AG04449 (cell line): ENCODE data around the gene PIAS1.

Source experiments
- CTCF ChIA-PET: fragments of 350-600 bp; formaldehyde crosslinking; extraction: SDS; loops from one replicate; lab custom pipeline; 2021; ENCODE audit warnings: antibody characterized with exemption; lab: Yijun Ruan, JAX
- POLR2A ChIA-PET: fragments of 400-600, 350-600 bp; formaldehyde crosslinking; extraction: SDS; loops from one replicate; lab custom pipeline; 2020; ENCODE audit warnings: antibody characterized with exemption, inconsistent platforms; lab: Yijun Ruan, JAX
- DNase-seq: peaks from one replicate; pipeline ENCODE4 v3.0.0-alpha.2; 2010; ENCODE audit warnings: low read depth, low spot score
- H3K4me3 ChIP-seq: 2 replicates; pipeline ENCODE4 v1.5.1; 2011; ENCODE audit warnings: low read depth, mild to moderate bottlenecking, control low read depth, low read length
- CTCF ChIP-seq: IDR thresholded peaks from one replicate; pipeline ENCODE4 v1.5.1; 2011; ENCODE audit warnings: mild to moderate bottlenecking, moderate library complexity, low read length, control low read depth, inconsistent platforms; ENCODE audit not compliant: insufficient read depth; ENCODE audit errors: missing control alignments

The PIAS1 gene

GRCh38 chr15:68113273-68113672, 59.2 kb downstream of the PIAS1 start:
- DNase-seq, result no peak
- no peak overlapping the region for H3K4me3 ChIP-seq
- no peak for TF ChIP-seq CTCF
- ChIA-PET POLR2A (no interaction called here), CTCF (interaction anchor here (1.0 to 1.3 kb wide), 5 partner anchors 10 to 250 kb away, joined by 3 to 6 read pairs (median 3); no protein-coding TSS in a partner anchor)

- H3K4me3 ChIP-seq, result peak overlapping the region; percentile 45
- ChIA-PET POLR2A (no interaction called here), CTCF (interaction anchor here (1.0 to 1.3 kb wide), 5 partner anchors 11 to 251 kb away, joined by 3 to 6 read pairs (median 3); no protein-coding TSS in a partner anchor)
- no peak for TF ChIP-seq CTCF
- no peak for DNase-seq
Measured at GRCh38 chr15:68113751-68114150, 59.6 kb downstream of the PIAS1 start.

DNA sequence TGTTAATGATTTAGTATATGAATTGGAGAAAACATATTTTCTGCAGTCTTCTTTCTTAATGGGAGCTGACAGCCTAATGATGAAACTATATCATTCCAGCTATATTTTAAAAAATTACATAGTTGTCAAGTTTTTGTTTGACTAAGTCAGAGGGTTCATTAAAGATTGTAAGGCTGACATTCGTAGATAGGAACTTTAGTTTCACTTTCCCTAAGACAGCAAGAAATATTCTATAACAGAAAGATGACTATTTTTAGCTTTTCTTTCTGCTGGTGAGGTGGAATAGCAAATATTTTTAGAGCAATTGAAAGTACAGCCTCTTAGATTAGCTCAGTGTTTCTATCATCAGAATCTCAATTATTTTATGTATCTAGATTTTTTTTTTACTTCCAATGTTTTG, 60.2 kb downstream of the PIAS1 start:
- POLR2A ChIA-PET, result interaction anchor here (0.7 kb wide), 1 partner anchor 48 kb away, joined by 3 read pairs; no protein-coding TSS in a partner anchor
- DNase-seq, result no peak
- CTCF ChIA-PET, result interaction anchor here (1.1 kb wide), 1 partner anchor 11 kb away, joined by 4 read pairs; no protein-coding TSS in a partner anchor
- peak overlapping the region; percentile 45 for H3K4me3 ChIP-seq
- no peak for TF ChIP-seq CTCF

DNA sequence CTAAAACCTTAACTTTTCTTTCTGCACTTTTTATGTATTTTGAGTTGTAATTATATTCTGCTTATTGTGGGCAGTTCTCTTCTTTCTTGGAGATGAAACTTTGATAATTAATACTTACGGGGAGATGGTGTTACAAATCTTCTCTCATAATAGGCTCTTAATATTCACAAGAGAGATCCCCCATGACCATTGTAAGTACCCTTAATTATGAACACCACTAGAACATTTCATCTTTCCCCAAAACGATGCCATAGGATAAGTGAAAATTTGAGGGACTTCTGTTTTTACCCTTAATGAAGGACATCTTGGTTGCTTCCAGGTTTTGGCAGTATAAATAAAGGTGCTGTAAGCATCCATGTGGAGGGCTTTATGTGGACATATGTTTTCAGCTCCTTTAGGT, 60.7 kb downstream of the PIAS1 start:
- no peak overlapping the region; the same call in 1 of the 2 replicates for H3K4me3 ChIP-seq
- DNase-seq, result no peak
- CTCF ChIA-PET, result interaction anchor here (1.0 to 1.1 kb wide), 2 partner anchors 12 to 252 kb away, joined by 4 read pairs; no protein-coding TSS in a partner anchor
- no peak for TF ChIP-seq CTCF
- POLR2A ChIA-PET, result interaction anchor here (0.7 kb wide), 1 partner anchor 49 kb away, joined by 3 read pairs; no protein-coding TSS in a partner anchor

DNA sequence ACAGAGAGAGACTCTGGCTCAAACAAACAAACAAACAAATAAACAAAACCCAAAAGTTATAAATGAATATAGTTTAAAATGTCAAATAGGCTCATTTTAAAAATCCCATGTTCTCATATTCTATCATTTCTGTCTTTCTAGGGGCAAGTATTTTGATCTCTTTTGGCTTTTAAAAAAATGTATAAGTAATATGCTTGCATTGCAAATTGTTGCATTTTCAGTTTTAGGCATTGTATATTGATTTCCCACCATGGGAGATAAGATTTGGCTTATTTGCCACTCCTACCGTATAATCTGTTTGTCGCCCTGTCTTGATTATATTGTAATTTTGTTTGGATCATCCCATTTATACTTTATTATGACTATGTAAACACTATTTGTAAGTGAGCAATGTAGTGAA, 70.6 kb downstream of the PIAS1 start:
- CTCF ChIA-PET, result interaction anchor here (1.6 kb wide), 1 partner anchor 261 kb away, joined by 5 read pairs; no protein-coding TSS in a partner anchor
- POLR2A ChIA-PET, result no interaction called here
- no peak overlapping the region for H3K4me3 ChIP-seq
- no peak for DNase-seq
- no peak for TF ChIP-seq CTCF

DNA sequence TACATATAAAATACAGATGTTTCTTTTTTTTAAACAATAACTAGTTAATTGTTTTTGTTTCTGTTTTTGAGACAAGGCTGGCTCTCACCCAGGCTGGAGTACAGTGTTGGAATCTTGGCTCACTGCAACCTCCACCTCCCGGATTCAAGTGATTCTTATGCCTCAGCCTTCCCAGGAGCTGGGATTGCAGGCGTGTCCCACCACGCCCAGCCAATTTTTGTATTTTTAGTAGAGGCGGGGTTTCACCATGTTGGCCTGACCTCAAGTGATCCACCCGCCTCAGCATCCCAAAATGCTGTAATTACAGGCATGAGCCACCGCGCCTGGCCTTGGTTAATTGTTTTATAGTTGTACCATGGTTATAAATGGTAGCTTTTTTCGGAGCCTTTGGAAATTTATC, 72.3 kb downstream of the PIAS1 start:
- TF ChIP-seq CTCF, result no peak
- ChIA-PET CTCF (interaction anchor here (1.3 kb wide), 1 partner anchor 29 kb away, joined by 3 read pairs; no protein-coding TSS in a partner anchor), POLR2A (no interaction called here)
- no peak overlapping the region for H3K4me3 ChIP-seq
- no peak for DNase-seq
